NCI-H510A (cell line): ENCODE measurements around the gene ADARB1.
"Not testable (repeated sequence)": the region's sequence is repeated elsewhere in the genome, so short reads cannot be mapped to it uniquely, and the experiment has no call there.

ENCODE experiments used
- DNase-seq: peaks from one replicate; lab custom pipeline; 2025; lab: John Stamatoyannopoulos, UW

The ADARB1 gene

DNA sequence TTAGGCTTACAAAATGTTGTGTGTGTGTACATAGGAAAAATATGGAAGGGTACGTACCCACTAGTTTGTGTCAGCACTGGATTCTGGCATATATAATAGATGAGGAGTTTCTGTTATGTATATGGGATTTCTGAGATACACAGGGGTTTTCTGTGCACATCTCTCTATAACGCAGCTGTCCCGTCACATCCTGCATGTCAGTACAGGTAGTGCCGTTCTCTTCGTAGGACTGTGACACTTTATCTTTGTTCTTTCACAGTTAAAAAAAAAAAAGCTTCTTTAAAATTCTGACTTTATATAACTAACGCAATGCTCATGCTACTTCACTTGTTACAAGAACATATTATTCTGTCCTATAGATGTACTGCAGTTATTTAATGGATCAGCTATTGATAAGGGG lies 42.9 kb downstream of the ADARB1 start:
- DNase-seq = no peak

DNA sequence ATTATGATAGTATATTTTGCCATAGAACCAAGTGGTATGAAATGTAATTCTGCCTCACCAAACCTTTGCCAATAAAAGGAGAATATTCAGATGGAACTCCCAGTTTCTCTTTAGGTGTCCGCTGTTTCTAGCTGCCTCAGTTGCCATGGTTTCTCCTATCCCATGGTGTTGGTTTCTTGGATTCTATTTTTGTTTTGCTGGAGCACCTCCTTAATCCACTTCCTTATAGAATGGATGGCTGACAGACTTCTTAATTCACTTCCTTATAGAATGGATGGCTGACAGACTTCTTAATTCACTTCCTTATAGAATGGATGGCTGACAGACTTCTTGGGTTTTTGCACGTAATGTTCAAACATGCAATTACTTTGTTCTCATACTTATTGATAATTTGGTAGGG lies 43.7 kb downstream of the ADARB1 start:
- DNase-seq = no peak

DNA sequence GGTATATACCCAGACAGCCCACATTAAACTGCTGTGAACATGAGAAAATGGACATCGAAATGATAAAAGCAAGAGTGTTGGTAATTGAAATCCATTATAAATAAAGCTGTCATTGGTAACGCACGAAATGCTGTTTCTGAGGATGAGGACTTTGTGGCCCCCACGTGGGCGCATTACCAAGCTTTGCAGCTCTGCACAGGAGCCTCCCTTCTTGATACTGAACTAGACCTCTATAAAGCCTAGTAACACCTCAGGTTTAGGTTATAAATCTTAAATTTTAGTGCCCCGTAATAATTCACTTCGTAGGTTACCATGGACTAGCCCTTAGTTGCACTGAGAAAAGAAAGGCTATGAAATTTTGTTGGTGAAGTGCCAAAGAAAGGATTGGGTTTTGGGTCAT lies 45.4 kb downstream of the ADARB1 start:
- no peak for DNase-seq

DNA sequence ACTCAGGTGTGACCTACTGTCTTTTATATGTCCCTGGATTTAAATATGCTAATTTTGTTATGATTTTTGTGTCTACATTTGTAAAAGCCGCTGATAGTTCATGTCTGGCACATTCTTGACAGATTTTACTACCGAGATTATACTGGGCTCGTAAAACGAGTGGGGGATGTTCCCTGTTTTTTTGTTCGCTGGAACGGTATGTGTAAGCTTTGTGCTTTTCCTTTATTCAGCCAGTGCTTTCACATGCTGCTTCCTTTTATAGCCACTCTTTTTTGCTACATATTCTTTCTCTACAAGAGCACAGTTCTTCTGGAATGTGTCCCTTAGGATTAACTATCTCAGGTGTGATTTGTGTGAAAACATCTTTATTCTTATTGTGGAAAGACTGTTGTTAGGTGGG lies 46.6 kb downstream of the ADARB1 start:
- no peak for DNase-seq

DNA sequence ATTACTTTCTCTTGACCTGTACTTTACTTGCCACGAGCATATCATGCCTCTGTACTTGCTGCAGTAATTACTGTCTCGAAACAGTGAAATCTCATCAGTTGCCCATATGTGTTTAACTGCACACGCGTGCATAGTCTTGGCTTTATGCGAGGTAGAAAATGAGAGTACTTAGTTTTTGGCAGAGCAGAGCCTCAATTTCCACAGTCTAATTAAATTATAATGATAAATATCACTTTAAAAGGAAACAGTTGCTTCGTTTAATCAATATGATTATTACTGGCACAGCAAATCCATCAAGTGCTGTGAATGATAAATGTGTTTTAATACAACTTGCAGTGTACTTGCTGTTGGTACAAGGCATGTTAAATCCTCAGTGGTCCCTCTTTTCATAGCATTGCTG lies 47.6 kb downstream of the ADARB1 start:
- DNase-seq = no peak

DNA sequence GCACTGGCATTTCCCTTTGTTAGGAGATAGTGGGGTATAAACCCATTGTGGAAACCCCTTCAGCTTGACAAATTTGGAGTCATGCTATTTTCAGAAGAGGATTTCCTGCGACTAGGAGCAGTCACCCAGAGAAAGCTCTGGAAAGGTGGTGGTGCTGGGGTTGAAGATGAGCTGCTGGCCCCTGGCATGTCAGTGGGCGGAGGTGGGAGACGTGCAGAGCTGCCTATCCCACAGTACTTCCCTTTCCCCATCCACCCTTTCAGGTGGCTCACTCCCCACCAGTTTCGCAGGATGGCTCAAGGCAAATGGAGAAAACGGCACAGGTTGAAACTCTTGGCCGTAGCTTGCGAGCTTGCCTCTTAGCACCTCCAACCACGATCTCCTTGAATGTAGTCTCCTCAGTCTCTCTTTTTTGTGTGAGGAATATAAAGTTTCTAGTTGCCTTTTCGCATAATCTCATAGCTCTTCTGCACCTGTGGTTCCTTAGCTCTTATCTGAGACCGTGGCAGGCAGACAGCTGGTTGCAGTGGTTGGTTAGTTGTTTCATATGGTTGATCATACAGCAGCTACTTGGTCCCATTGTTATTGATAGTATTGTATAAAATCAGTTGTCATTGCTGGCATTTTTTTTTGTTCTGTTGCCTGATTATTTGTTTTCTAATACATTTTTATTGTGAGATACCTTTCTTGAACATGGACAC lies 48.2 kb downstream of the ADARB1 start:
- no peak for DNase-seq

DNA sequence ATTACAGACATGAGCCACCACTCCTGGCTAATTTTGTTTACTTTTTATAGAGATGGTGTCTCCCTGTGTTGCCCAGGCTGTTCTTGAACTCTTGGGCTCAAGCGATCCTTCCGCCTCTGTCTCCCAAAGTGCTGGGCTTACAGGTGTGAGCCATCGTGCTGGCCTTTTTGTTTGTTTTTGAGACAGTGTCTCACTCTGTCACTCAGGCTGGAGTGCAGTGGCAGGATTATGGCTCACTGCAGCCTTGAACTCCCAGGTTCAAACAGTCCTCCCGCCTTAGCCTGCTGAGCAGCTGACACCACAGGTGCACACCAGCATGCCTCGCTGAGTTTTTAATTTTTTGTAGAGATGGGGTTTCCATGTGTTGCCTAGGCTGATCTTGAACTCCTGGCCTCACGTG lies 49.1 kb downstream of the ADARB1 start:
- no peak for DNase-seq

DNA sequence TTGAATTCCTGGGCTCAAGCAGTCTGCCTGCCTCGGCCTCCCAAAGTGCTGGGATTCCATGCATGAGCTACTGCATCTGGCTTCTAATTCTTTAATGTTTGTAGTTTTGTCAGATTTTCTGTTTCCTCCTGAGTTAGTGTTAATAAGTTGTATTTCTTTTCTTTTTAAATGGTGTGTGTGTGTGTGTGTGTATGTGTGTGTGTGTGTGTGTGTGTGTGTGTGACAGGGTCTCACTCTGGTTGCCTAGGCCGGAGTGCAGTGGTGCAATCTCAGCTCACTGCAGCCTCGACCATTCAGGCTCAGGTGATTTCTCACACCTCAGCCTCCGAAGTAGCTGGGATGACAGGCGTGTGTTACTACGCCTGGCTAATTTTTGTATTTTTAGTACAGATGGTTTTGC lies 50.2 kb downstream of the ADARB1 start:
- no peak for DNase-seq

DNA sequence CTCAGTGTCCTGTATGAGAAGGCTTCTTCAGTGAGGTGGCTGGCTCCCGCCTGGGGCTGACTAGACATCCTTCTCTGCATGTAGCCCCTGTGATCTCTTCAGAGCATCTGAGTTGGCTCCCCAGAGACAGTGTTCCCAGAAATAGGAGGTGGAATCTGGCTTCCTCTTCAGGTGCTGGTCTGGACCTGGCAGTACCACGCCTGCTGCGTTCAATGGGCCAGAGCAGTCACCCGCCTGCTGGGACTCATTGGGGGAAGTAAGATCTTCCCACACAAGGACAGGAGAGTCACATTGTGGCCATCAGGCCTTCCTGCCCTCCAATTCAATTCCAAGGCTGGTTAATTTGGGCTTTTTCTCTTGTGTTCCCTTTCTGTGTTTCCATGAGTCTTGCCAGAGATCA lies 51.0 kb downstream of the ADARB1 start:
- no peak for DNase-seq

DNA sequence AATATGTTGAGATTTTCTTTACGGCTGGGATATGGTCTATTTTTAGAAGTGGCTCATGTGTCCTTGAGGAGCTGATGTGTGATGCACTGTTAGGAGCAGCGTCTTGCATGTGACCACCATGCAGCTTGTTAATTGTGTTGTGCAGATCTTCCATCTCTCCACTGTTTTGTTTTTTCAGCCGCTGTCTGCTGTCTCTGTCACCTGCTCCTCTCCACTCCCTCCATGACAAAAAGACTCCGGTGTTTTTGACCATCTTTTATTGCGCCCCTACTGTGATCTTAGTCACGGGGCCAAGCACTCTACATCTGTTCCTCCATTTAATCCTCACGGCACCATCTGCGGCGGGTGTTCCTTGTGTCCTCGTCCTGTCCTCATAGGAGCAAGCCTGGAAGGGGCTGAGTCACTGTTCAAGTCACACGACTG lies 51.8 kb downstream of the ADARB1 start:
- DNase-seq = no peak

DNA sequence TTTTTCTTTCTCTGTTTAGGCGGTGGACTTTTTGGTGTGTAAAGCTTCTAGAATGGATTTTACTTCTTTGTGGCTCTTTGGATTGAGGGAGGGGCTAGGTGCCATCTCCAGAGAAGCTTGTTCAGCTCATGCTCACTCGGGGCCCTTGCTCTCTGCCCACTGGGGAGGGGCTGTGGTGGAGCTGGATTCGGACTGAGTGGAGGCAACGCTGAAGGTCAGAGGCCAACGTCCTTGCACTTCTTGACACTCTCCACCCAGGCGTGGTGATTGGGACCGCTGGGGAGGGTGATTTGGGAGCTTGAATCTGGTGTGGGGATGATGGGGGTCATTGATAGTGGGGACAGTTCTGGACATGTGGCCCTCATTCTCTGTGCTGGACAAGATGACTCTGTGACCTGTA lies 52.6 kb downstream of the ADARB1 start:
- DNase-seq = no peak

DNA sequence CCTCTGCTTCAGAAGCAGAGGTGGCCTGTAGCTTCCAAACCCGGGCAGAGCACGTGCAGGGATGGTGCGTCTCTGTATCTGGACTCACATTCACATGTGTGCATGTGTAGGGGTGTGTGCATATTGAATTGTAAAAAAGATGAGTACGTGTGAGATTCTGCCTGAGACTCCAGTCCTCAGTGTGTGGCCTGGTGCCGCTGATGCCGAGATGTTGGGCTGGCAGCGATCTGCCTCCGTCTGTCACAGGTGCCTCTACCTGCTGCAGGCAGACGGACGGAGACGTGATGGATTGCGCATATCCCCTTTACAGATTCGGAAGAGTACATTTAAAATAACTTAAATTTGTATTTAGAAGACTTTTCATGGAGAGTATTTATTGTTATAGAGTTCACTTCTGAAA lies 53.6 kb downstream of the ADARB1 start:
- DNase-seq = no peak

DNA sequence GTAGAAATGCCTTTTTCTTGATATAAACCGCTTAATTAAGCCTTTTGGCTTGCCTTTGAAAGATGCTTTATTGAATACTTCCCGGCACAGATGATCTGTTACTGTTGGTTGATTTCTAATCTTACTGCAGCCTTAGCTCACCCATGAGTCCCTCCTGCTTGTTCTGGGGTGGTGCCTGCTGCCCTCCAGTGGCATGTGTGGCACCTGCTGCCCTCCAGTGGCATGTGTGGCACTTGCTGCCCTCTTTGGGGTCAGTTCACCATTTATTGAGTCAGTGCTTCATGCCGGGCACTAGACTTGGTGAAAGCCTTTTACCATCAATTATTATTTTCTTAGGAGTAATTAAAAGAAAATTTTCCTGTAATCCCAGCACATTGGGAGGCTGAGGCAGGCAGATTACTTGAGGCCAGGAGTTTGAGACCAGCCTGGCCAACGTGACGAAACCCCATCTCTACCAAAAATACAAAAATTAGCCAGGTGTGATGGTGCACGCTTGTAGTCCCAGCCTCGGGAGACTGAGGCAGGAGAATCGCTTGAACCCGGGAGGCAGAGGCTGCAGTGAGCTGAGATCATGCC lies 54.3 kb downstream of the ADARB1 start:
- DNase-seq = no peak

DNA sequence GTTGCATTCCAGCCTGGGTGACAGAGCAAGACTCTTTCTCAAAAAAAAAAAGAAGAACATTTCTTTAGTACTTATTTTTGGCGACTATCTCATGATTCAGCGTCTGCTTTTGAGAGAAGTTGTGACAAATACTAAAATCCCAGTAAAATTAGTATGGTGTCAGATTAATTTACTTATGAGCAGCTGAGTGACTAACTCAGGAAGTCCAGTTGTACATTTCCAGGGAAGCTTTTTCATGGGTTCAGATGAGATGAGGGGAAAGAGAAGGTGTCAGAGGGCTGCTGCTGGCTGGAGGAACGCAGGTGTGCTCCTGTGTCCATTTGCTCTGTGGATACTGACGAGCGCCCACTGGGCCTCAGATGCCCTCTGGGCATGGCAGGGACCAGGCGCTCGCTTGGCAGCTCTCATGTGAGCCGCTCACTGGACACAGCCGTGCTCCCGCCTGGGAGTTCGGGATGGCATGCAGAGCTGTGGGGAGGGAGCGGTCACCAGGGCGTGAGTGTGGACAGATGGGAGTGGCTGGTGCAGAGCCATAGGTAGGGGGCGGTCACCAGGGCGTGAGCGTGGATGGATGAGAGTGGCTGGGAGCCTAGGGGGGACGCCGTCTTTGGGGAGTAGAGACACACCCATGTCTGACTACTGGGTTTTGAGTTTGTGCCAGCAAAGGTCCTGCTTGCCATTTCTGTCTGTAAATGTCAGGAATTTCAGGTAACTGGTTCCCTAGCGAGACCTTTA lies 55.0 kb downstream of the ADARB1 start:
- no peak for DNase-seq

DNA sequence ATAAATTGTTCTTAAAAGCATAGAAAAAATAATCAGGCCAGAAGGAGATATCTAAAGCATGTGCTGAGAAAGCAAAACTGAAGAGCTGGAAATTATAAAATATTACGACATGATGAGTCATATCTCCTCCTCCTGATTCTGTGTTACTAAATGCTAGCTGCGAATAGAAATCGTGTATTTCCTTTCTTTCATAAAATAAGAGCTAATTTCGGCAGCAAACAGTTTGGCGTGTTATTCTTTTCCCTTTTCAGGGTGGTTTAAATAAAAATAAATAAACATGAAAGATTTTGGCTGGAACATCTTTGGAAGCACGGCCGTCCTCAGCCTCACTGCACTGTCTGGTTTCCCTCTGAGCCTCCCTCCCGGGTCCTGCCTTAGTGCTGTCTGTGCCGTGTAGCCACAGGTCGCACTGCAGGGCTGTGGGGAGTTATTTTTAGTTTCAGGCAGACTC lies 56.0 kb downstream of the ADARB1 start:
- DNase-seq = no peak

DNA sequence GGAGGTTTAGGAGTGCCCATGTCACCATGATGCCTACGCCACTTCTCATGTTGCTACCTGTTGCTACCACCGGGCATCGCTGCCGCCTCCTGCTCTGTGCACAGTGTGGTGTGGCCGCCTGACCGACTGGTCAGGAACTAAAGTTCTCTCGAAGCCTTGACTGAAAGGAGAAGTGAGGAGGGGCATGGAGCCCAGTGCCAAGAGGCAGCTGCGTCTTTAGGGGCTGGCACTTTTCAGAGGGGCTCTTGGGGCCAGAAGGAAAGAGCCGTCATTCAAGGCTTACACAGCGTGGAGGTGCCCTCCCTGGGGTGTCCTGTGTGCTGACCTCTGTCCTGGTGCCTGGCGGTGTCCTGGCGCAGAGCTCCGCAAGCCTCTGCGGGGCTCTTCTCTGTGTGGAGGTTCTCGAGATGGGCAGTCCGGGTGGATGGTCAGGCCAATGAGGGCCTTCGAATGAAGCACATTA lies 57.2 kb downstream of the ADARB1 start:
- no peak for DNase-seq

DNA sequence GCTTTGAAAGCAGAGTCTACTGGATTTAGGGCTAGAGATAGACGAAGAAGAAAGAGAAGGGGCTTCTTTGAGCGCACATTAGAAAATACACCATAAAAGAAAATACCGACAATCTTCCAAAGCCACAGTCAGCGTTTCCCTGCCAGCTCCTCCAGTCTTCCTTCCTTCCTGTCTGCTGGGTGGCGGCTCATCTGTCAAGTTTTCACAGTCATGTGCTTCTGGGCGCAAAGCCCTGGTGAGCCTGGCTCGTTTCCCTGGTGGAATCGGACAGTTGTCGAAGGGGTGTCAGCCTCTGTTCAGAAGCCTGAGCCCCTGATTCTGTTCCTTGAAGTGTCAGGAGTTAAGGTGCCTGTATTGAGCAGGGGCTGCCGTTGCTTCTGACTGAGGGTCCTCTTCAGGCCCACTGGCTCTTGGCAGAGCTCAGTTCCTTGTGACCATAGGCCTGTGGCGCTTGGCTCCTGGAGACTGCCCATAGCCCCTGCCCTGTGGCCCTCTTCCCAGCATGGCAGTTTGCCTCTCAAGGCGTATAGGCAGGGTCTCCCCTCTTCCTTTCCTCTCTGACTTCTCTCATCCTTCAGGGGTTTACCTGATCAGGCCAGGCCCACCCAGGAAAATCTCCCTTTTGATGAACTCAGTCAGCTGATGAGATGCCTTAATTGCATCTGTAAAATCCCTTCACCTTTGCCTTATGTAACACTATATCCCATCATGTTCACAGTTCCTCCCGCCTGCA lies 58.6 kb downstream of the ADARB1 start:
- no peak for DNase-seq

DNA sequence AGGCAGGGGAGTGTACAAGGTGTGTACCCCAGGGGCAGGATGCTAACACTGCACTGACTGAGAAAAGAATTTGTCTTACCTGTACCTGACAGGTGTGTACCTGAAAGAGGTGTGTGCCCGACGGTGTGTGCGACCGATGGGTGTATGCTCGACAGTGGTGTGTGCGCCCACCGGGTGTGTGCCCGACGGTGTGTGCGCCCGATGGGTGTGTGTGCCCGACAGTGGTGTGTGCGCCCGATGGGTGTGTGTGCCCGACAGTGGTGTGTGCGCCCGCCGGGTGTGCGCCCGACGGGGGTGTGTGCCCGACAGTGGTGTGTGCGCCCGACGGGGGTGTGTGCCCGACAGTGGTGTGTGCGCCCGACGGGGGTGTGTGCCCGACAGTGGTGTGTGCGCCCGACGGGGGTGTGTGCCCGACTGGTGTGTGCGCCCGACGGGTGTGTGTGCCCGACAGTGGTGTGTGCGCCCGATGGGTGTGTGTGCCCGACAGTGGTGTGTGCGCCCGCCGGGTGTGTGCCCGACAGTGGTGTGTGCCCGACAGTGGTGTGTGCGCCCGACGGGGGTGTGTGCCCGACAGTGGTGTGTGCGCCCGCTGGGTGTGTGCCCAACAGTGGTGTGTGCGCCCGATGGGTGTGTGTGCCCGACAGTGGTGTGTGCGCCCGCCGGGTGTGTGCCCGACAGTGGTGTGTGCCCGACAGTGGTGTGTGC lies 59.3 kb downstream of the ADARB1 start:
- DNase-seq = not testable (repeated sequence)

DNA sequence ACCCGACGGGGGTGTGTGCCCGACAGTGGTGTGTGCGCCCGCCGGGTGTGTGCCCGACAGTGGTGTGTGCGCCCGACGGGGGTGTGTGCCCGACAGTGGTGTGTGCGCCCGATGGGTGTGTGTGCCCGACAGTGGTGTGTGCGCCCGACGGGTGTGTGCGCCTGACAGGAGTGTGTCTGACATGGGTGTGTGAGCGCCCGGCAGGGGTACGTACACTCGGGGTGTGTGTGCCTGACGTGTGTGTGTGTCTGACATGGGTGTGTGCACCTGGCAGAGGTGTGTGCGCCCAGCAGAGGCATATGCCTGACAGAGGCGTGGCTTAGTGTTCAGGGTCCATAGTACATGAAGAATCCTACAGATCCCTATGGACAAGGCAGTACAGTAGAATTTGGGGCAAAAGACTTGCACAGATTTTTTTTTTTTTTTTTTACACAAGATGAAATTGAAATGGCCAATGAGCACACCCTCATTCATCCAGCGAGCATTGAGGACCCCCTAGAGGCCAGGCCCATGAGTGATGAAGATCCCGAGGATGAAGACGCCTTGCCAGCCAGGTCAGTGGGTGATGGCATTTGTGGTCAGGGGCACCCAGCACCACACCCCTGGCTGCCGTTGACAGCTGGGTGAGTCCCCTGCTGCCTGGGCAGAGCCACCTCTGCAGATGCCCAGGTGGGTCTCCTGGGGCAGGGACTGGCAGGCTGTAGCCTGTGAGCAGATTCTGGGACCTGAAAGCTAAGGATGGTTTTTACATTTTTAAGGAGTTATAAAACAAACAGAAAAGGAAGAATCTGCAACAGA lies 60.1 kb downstream of the ADARB1 start:
- DNase-seq = no peak

DNA sequence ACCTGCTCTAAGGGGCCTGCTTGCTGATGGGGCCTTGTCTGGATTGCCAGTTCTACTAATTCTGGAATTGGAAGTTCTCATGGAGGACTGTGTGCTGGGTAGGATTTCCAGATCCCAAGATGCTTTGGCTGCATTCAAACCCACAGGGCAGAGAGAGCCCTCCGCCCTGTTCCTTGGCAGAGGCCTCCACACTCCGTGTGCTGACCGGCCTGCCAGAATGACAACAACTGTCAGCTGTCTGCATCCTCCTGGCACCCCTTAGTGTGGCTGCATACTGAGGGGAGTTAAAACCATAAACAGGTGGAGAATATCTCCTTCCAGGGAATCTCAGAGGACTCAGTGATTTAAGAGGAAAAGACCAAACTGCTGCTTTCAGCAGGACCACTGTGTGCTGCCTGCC lies 60.7 kb downstream of the ADARB1 start:
- no peak for DNase-seq

DNA sequence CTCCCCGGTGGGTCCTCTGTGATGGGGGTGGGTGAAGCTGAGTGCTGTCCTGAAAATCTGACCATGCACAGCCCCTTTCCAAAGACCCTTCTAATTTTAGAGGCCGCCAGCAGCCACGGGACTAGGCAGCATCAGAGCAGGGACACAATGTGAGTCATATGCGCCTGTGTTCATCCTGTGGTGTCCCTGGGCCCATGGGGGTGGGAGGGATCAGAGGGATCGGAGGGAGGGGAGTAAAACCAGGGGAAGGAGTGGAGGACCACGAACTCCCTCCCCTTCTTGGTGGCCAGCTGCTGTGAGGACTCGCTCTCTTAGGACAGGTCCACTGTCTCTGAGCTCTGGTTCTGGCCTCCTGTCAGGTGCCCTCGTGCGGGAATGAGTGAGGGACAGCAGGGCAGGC lies 61.5 kb downstream of the ADARB1 start:
- DNase-seq = no peak
